GM12872 (cell line): ENCODE data around the gene GPC4.

ENCODE experiments used
- CTCF ChIP-seq: IDR thresholded peaks from 3 replicates; pipeline ENCODE4 v1.5.1; 2011; ENCODE audit warnings: low read depth, mild to moderate bottlenecking, low read length, moderate library complexity; ENCODE audit not compliant: insufficient read depth

The GPC4 gene

GRCh38 chrX:133364865-133365264, 50.4 kb downstream of the GPC4 start:
- TF ChIP-seq CTCF, result no peak

- no peak for TF ChIP-seq CTCF
These were observed 51.1 kb downstream of the GPC4 start for GRCh38 chrX:133364196-133364595.

- no peak for TF ChIP-seq CTCF
These were observed 52.8 kb downstream of the GPC4 start for GRCh38 chrX:133362538-133362937.

- TF ChIP-seq CTCF, result no peak
These were observed 55.8 kb downstream of the GPC4 start for GRCh38 chrX:133359466-133359865.

GRCh38 chrX:133353233-133353632, 62.1 kb downstream of the GPC4 start:
- no peak for TF ChIP-seq CTCF

GRCh38 chrX:133350751-133351150, 64.5 kb downstream of the GPC4 start:
- TF ChIP-seq CTCF, result no peak

- no peak for TF ChIP-seq CTCF
These were observed 69.3 kb downstream of the GPC4 start for GRCh38 chrX:133346026-133346425.

- TF ChIP-seq CTCF, result no peak
These were observed 75.7 kb downstream of the GPC4 start for GRCh38 chrX:133339566-133339965.
